Mesenchymal stem cell (in vitro differentiated cells and primary cell): ENCODE results near the gene TGFA.

ENCODE experiments used
- DNase-seq: peaks from one replicate; pipeline ENCODE4 v3.0.0-alpha.2; 2013
- H2AFZ ChIP-seq: one replicate; pipeline ENCODE4 v1.6.1; 2013; ENCODE audit warnings: low read depth, mild to moderate bottlenecking, control low read depth, inconsistent platforms, low read length, moderate library complexity
- H2AK5ac ChIP-seq: 2 replicates; pipeline ENCODE4 v1.6.1; 2013; ENCODE audit warnings: low read length, moderate library complexity, mild to moderate bottlenecking, inconsistent platforms; ENCODE audit not compliant: severe bottlenecking
- H2BK120ac ChIP-seq: one replicate; pipeline ENCODE4 v1.6.1; 2013; ENCODE audit warnings: low read depth, mild to moderate bottlenecking, inconsistent platforms, low read length, moderate library complexity
- H2BK12ac ChIP-seq, 2 experiments: one replicate each; pipeline ENCODE4 v1.6.1; 2013; ENCODE audit warnings: inconsistent platforms in 2 of 2, low read length in 2 of 2, mild to moderate bottlenecking in 2 of 2, moderate library complexity in 2 of 2, control low read depth in 1 of 2
- H2BK15ac ChIP-seq: one replicate; pipeline ENCODE4 v1.6.1; 2013; ENCODE audit warnings: mild to moderate bottlenecking, low read depth, inconsistent platforms; ENCODE audit not compliant: poor library complexity, severe bottlenecking
- H2BK5ac ChIP-seq: 2 replicates; pipeline ENCODE4 v1.6.1; 2013; ENCODE audit warnings: low read depth, mild to moderate bottlenecking, low read length, control low read depth, inconsistent platforms; ENCODE audit not compliant: poor library complexity, severe bottlenecking
- H3K14ac ChIP-seq, 2 experiments: one replicate each; pipeline ENCODE4 v1.6.1; 2013; ENCODE audit warnings: inconsistent platforms in 2 of 2, low read length in 2 of 2, control low read depth in 1 of 2, mild to moderate bottlenecking in 1 of 2, moderate library complexity in 1 of 2
- H3K18ac ChIP-seq, 2 experiments: one replicate each; pipeline ENCODE4 v1.6.1; 2013; ENCODE audit warnings: inconsistent platforms in 2 of 2, low read length in 2 of 2, control low read depth in 1 of 2, low read depth in 1 of 2, mild to moderate bottlenecking in 1 of 2
- H3K23ac ChIP-seq, 2 experiments: one replicate each; pipeline ENCODE4 v1.6.1; 2013; ENCODE audit warnings: inconsistent platforms in 2 of 2, low read length in 2 of 2, mild to moderate bottlenecking in 2 of 2, moderate library complexity in 2 of 2, control low read depth in 1 of 2
- H3K27ac ChIP-seq: 2 replicates; pipeline ENCODE4 v1.5.1; 2013; ENCODE audit warnings: mild to moderate bottlenecking, moderate library complexity, low read length, control low read depth, inconsistent platforms; ENCODE audit not compliant: poor library complexity, severe bottlenecking
- H3K27me3 ChIP-seq, 2 experiments: 2 replicates each; pipeline versions ENCODE4 v1.6.1 to v1.7.0; 2013; ENCODE audit warnings: low read length in 2 of 2, mild to moderate bottlenecking in 2 of 2, moderate library complexity in 2 of 2, control low read depth in 1 of 2, inconsistent platforms in 1 of 2; ENCODE audit not compliant: control insufficient read depth in 1 of 2, insufficient read depth in 1 of 2
- H3K36me3 ChIP-seq, 2 experiments: 2 replicates each; pipeline versions ENCODE4 v1.6.1 to v1.7.0; 2013; ENCODE audit warnings: low read length in 2 of 2, control low read depth in 1 of 2, inconsistent platforms in 1 of 2, low read depth in 1 of 2, mild to moderate bottlenecking in 1 of 2; ENCODE audit not compliant: insufficient read depth in 2 of 2, control insufficient read depth in 1 of 2
- H3K4ac ChIP-seq, 2 experiments: one replicate each; pipeline ENCODE4 v1.6.1; 2013; ENCODE audit warnings: inconsistent platforms in 2 of 2, low read length in 2 of 2, mild to moderate bottlenecking in 2 of 2, moderate library complexity in 2 of 2, control low read depth in 1 of 2, low read depth in 1 of 2
- H3K4me1 ChIP-seq: 2 replicates; pipeline ENCODE4 v1.6.1; 2013; ENCODE audit warnings: low read depth, low read length, control low read depth; ENCODE audit not compliant: control insufficient read depth, insufficient read depth
- H3K4me2 ChIP-seq: 2 replicates; pipeline ENCODE4 v1.6.1; 2013; ENCODE audit warnings: low read length, mild to moderate bottlenecking, inconsistent platforms; ENCODE audit not compliant: poor library complexity, severe bottlenecking
- H3K4me3 ChIP-seq, 2 experiments: 2 replicates each; pipeline versions ENCODE4 v1.5.1 to v1.7.0; 2013; ENCODE audit warnings: low read length in 2 of 2, mild to moderate bottlenecking in 2 of 2, control low read depth in 1 of 2, low read depth in 1 of 2; ENCODE audit not compliant: insufficient read depth in 1 of 2
- H3K79me1 ChIP-seq: replicated peaks from 2 replicates; pipeline ENCODE4 v1.6.1; 2013; ENCODE audit warnings: mild to moderate bottlenecking, control low read depth, low read length, inconsistent platforms; ENCODE audit not compliant: poor library complexity, severe bottlenecking
- H3K9ac ChIP-seq: 2 replicates; pipeline ENCODE4 v1.7.0; 2013; ENCODE audit warnings: mild to moderate bottlenecking, low read length, moderate library complexity
- H3K9me3 ChIP-seq: 2 replicates; pipeline ENCODE4 v1.7.0; 2013; ENCODE audit warnings: mild to moderate bottlenecking, low read length; ENCODE audit not compliant: control insufficient read depth
- H4K8ac ChIP-seq: one replicate; pipeline ENCODE4 v1.6.1; 2013; ENCODE audit warnings: inconsistent platforms, mild to moderate bottlenecking, low read length, moderate library complexity
- H4K91ac ChIP-seq: one replicate; pipeline ENCODE4 v1.6.1; 2013; ENCODE audit warnings: mild to moderate bottlenecking, low read length, inconsistent platforms
- WGBS: methylation state at CpG from one replicate; pipeline ENCODE4 v1.1.7; 2013; ENCODE audit warnings: mixed read lengths; 5-methylcytosine and 5-hydroxymethylcytosine counted together

Gene TGFA

GRCh38 chr2:70560040-70560439 is 6.4 kb upstream of the TGFA start:
- H4K91ac ChIP-seq, result no peak overlapping the region
- H2AFZ ChIP-seq, result no peak overlapping the region
- no peak overlapping the region for H3K9ac ChIP-seq

GRCh38 chr2:70558195-70558808 is 4.7 kb upstream of the TGFA start:
- 60% methylated on average over 5 of the region's 5 CpGs for WGBS

More at GRCh38 chr2:70560040-70560439, 6.4 kb upstream of the TGFA start:
- Histone ChIP-seq H2AK5ac (no peak overlapping the region), H3K27ac (no peak overlapping the region), H3K36me3 (no peaks in the 10 kb centered on the region), H3K18ac (no peak overlapping the region), H2BK120ac (no peak overlapping the region), H3K27me3 (peaks cover 37 to 47% of the 10 kb centered on the region in 2 experiments), H3K79me1 (no peaks in the 10 kb centered on the region), H3K4me1 (no peaks in the 10 kb centered on the region), H2BK15ac (no peak overlapping the region), H3K4me2 (no peak overlapping the region), H3K23ac (no peak overlapping the region), H3K4me3 (no peak overlapping the region), H3K14ac (no peak overlapping the region), H4K8ac (no peak overlapping the region), H3K9me3 (no peaks in the 10 kb centered on the region), H3K4ac (no peak overlapping the region), H2BK5ac (no peak overlapping the region), H2BK12ac (no peak overlapping the region)
- no CpG with 5 or more reads among the region's 2 CpGs for WGBS
- DNase-seq, result no peak

GRCh38 chr2:70557171-70557838 is 3.7 kb upstream of the TGFA start:
- no peak for DNase-seq
- Histone ChIP-seq H3K27me3 (peaks cover 58 to 70% of the 10 kb centered on the region in 2 experiments), H3K23ac (no peak overlapping the region), H3K4me2 (no peak overlapping the region), H3K18ac (no peak overlapping the region), H3K27ac (no peak overlapping the region), H3K79me1 (no peaks in the 10 kb centered on the region), H3K9ac (no peak overlapping the region), H2BK5ac (no peak overlapping the region), H3K14ac (no peak overlapping the region), H2BK12ac (no peak overlapping the region), H3K4ac (no peak overlapping the region), H4K91ac (no peak overlapping the region), H2BK120ac (no peak overlapping the region), H2AK5ac (no peak overlapping the region), H3K4me3 (no peak overlapping the region), H2BK15ac (no peak overlapping the region), H3K4me1 (peaks cover 21% of the 10 kb centered on the region), H2AFZ (no peak overlapping the region), H3K36me3 (no peaks in the 10 kb centered on the region), H3K9me3 (no peaks in the 10 kb centered on the region), H4K8ac (no peak overlapping the region)
- WGBS, result 83% methylated on average over 6 of the region's 6 CpGs

More at GRCh38 chr2:70558195-70558808, 4.7 kb upstream of the TGFA start:
- Histone ChIP-seq H3K18ac (no peak overlapping the region), H3K4me3 (no peak overlapping the region), H3K4me1 (peaks cover 12% of the 10 kb centered on the region), H3K27me3 (peaks cover 48 to 60% of the 10 kb centered on the region in 2 experiments), H4K8ac (no peak overlapping the region), H2BK5ac (no peak overlapping the region), H2BK15ac (no peak overlapping the region), H3K4ac (no peak overlapping the region), H3K9me3 (no peaks in the 10 kb centered on the region), H4K91ac (no peak overlapping the region), H2BK12ac (no peak overlapping the region), H3K79me1 (no peaks in the 10 kb centered on the region), H2AK5ac (no peak overlapping the region), H3K23ac (no peak overlapping the region), H2BK120ac (no peak overlapping the region), H3K36me3 (no peaks in the 10 kb centered on the region), H3K9ac (no peak overlapping the region), H3K4me2 (no peak overlapping the region), H3K14ac (no peak overlapping the region), H2AFZ (no peak overlapping the region), H3K27ac (no peak overlapping the region)
- no peak for DNase-seq

GRCh38 chr2:70556608-70557007 is 3.0 kb upstream of the TGFA start:
- 78% methylated on average over 1 of the region's 2 CpGs for WGBS
- Histone ChIP-seq H3K9ac (no peak overlapping the region), H4K91ac (no peak overlapping the region), H3K4me1 (peaks cover 21% of the 10 kb centered on the region), H3K18ac (no peak overlapping the region), H3K36me3 (no peaks in the 10 kb centered on the region), H3K79me1 (no peaks in the 10 kb centered on the region), H2BK5ac (no peak overlapping the region), H3K4me3 (no peak overlapping the region), H3K4me2 (no peak overlapping the region), H4K8ac (no peak overlapping the region), H3K27me3 (peaks cover 59 to 77% of the 10 kb centered on the region in 2 experiments), H3K23ac (no peak overlapping the region), H3K4ac (no peak overlapping the region), H2BK12ac (no peak overlapping the region), H3K9me3 (no peaks in the 10 kb centered on the region), H3K27ac (no peak overlapping the region), H2AK5ac (no peak overlapping the region), H2BK15ac (no peak overlapping the region), H2BK120ac (no peak overlapping the region), H3K14ac (no peak overlapping the region), H2AFZ (no peak overlapping the region)
- DNase-seq, result no peak
